22Rv1 (cell line): ENCODE data around the gene TPM2.

Source experiments
- H3K27ac ChIP-seq: fragments of 450-650 bp; 2 replicates; pipeline ENCODE4 v1.5.1; 2017
- ZFX ChIP-seq: fragments of 450-650 bp; IDR thresholded peaks from 2 replicates; pipeline ENCODE4 v1.6.1; 2017; ENCODE audit warnings: antibody characterized with exemption, borderline replicate concordance
- TF ChIP-seq, protein P1 (sequence below): fragments of 450-650 bp; IDR thresholded peaks from 2 replicates; pipeline ENCODE4 v1.5.1; 2017; ENCODE audit warnings: mild to moderate bottlenecking

The TPM2 gene

DNA sequence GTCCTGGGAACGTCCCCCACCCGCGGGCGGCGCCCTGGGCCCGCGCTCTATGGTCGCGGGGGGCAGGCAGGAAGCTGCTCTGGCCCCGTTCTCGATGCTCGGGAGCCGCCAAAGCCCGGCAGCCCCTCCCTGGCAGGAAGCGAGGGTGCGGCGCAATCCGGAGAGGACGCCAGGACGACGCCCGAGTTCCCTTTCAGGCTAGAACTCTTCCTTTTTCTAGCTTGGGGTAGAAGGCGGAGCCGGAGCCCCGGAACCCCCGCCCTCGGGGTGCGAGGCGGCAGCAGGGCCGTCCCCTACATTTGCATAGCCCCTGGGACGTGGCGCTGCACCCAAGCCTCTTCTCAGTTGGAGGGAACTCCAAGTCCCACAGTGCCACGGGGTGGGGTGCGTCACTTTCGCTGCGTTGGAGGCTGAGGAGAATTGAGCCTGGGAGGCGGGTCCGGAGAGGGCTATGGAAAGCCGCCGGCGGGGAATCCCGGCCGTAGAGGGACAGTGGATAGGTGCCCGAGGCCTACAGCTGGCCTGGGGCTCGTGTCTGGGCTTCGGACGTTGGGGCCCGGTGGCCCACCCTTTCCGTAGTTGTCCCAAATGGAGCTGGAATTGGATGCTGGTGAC, 42.6 kb upstream of the TPM2 start, which contains the start of the genes CREB3 and TLN1:
TSS of gene CREB3 (plus strand) at position 482 of the 615 bp plus-strand sequence. CDS start at position 589, 107 bp downstream.
TSS of gene TLN1 (minus strand) at position 11 of the 615 bp plus-strand sequence. CDS start 6,501 bp downstream, outside the sequence.
- TF ChIP-seq ZFX: no peak
- TF ChIP-seq, protein P1, sequence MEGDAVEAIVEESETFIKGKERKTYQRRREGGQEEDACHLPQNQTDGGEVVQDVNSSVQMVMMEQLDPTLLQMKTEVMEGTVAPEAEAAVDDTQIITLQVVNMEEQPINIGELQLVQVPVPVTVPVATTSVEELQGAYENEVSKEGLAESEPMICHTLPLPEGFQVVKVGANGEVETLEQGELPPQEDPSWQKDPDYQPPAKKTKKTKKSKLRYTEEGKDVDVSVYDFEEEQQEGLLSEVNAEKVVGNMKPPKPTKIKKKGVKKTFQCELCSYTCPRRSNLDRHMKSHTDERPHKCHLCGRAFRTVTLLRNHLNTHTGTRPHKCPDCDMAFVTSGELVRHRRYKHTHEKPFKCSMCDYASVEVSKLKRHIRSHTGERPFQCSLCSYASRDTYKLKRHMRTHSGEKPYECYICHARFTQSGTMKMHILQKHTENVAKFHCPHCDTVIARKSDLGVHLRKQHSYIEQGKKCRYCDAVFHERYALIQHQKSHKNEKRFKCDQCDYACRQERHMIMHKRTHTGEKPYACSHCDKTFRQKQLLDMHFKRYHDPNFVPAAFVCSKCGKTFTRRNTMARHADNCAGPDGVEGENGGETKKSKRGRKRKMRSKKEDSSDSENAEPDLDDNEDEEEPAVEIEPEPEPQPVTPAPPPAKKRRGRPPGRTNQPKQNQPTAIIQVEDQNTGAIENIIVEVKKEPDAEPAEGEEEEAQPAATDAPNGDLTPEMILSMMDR: peak; percentile 41
- H3K27ac ChIP-seq: peak within 1 kb of the TSS; percentile 94

DNA sequence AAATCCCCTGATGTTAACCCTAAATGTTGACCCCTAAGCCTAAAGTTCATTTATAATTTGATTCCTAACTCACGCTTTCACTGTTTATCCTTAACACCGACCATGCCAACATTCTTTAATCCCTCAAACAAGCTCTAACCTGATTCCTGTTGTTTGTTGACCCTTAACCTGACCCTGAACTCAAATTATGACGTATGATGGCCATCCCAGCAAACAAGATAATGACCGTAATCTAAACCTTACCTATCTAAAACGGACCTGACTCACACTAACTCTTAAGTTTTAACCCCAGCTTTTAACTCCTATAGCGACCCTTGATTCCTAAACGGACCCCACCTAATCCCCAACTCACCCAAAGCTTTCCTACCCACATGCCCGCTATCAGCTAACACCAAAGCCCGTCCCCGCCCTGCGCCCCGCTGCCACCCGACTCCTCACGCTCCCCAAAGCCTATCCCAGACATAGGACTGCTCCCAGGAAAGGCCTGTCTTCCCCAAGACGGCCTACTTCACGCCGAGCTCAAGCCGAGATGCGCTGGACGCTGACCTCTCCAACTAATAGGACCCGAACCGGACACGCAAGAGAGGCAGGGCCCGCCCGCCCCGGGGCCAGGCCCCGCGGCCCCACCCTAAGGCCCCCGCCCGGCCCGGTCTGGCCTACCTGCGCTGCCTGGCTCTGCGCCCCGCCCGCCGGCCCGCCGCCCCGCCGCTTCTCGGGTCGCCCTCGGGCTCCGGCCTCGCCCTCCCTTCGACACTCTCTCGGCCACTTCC, 41.9 kb upstream of the TPM2 start:
- peak overlapping the region; percentile 94 for H3K27ac ChIP-seq
- TF ChIP-seq ZFX: no peak
- TF ChIP-seq, protein P1: no peak

DNA sequence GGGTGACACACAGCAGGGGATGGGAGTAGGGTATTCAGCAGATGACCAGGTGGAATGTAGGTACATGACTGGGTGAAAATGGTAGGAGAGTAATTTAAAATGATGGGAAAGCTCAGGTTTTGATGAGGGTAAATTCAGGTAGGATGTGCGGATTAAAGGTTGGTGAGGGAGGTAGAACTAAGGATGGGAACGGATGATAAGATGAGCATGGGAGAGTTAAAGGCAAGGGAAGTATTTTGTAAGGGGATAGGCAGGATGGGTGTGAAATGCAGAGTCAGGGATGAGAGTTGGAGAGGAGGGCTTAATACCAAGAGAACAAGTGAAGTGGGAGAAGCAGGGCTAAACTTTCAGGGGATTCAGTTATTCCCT, 40.7 kb upstream of the TPM2 start:
- peak overlapping the region; percentile 94; the same call in 1 of the 2 replicates for H3K27ac ChIP-seq
- TF ChIP-seq, protein P1: no peak
- no peak for TF ChIP-seq ZFX

DNA sequence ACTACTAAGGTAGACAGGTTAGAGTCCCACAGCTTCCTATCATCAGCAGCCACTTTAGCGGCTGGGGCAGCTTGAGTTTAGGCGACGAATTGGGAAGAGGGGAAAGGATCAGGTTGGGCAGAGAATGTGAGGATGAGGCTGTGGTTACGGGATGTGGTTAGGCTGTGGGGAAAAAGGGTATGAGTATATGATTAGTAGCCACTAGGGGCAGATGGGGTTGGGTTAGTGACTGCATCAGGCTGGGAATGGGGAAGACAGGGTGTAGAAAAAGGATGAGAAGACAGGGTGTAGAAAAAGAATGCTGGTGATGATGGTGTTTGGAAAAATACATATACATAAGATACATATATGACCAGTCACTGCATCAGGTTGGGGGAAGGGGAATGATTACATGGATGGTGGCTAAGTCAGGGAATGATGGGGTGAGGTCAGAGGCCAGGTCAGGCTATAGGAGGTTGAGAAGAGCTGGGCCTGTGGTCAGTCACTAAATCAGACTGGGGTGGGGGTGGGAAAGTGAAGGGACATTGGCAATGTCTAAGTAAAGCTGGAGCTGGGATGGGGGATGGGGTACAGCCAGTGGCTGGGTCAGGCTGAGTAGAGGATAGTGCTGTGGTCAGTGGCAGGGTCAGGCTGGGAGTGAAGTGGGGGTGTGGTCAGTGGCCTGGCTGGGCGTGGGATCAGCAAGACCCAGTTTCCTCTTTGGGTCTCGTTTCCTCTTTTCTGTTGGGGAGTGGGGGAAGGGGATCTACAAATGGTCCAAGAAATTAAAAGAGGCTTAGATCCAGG, 40.2 kb upstream of the TPM2 start:
- no peak overlapping the region for H3K27ac ChIP-seq
- TF ChIP-seq, protein P1: peak; percentile 68
- TF ChIP-seq ZFX: no peak

DNA sequence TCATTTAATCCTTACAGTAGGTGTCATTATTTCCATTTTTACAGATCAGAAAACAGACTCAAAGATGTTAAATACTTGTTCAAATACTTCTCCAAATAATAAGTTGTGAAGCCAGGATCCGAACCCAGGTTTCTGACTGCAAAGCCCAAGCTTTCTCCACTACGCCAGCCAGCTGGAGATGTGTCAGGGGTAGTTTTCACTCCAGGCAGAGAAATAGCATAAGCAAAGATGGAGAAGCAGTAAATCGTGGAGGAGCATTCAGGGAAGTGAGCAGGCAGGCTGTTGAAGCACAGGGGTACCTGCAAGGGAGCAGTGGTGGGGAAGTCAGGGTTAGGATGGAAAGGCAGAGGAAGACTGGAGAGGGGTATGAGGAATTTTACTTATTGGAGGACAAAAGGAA, 39.4 kb upstream of the TPM2 start:
- H3K27ac ChIP-seq: no peak overlapping the region
- TF ChIP-seq, protein P1: no peak
- TF ChIP-seq ZFX: no peak

DNA sequence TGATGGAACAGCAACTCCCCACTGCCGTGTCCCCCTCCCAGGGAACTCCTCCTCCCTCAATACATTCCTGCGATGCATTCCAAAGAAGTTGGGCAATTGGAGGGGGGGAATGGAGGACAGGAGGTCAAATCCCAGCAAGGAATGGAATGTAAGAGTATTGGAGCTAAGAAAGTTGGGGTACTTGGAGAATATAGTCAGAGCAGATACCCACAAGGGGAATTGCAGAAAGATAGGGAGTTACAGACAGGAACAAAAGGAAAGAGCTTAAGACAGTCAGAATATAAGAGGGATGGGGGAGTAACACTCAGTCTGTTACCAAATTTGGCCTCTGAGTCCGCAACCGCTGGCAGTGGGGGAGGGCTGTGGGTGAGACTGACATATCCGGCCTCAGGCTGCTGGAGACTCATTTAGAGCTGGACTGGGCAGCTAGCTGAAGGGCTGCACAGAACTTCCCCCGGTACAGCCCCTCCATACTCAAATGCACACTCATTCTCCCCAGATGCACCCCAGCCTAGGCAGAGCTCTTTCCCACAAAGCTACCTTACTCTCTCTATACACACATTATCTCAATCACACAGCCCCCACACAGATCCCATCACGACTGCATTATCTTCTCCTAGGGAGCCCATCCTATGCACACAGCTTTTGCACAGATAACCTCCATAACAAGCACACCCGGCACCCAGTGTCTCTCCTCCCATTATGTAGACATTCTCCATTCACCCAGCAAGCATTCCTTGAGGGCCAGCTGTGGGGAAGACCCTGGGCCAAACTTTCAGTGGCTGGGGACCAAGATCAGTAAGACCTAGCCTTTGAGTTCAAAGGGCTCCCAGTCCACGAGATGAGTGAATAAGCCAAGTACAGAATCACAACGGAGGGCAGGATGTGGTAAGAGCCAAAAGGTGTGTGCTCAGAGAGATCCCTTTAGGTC, 38.6 kb upstream of the TPM2 start:
- no peak for TF ChIP-seq ZFX
- TF ChIP-seq, protein P1: no peak
- H3K27ac ChIP-seq: no peak overlapping the region
